GM11168 (cell line): Measurements from ENCODE around the gene MAPK8IP3.

Source experiments
- in situ Hi-C: fragments of 300-500 bp; cut with MboI; formaldehyde crosslinking; loops from one replicate; pipeline ENCODE4 v1.12.0; 2022; ENCODE audit warnings: low sequenced_read_pairs; ENCODE audit not compliant: unreplicated experiment

MAPK8IP3 gene, protein sequence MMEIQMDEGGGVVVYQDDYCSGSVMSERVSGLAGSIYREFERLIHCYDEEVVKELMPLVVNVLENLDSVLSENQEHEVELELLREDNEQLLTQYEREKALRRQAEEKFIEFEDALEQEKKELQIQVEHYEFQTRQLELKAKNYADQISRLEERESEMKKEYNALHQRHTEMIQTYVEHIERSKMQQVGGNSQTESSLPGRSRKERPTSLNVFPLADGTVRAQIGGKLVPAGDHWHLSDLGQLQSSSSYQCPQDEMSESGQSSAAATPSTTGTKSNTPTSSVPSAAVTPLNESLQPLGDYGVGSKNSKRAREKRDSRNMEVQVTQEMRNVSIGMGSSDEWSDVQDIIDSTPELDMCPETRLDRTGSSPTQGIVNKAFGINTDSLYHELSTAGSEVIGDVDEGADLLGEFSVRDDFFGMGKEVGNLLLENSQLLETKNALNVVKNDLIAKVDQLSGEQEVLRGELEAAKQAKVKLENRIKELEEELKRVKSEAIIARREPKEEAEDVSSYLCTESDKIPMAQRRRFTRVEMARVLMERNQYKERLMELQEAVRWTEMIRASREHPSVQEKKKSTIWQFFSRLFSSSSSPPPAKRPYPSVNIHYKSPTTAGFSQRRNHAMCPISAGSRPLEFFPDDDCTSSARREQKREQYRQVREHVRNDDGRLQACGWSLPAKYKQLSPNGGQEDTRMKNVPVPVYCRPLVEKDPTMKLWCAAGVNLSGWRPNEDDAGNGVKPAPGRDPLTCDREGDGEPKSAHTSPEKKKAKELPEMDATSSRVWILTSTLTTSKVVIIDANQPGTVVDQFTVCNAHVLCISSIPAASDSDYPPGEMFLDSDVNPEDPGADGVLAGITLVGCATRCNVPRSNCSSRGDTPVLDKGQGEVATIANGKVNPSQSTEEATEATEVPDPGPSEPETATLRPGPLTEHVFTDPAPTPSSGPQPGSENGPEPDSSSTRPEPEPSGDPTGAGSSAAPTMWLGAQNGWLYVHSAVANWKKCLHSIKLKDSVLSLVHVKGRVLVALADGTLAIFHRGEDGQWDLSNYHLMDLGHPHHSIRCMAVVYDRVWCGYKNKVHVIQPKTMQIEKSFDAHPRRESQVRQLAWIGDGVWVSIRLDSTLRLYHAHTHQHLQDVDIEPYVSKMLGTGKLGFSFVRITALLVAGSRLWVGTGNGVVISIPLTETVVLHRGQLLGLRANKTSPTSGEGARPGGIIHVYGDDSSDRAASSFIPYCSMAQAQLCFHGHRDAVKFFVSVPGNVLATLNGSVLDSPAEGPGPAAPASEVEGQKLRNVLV (N-terminal part only)

GRCh38 chr16:1705688-1706385, at the start of gene MAPK8IP3:
Gene MAPK8IP3, plus strand, starts transcription at chr16:1706195. Its CDS starts 145 bp downstream, at chr16:1706340.
- in situ Hi-C loops, result no loop called here

- in situ Hi-C loops, result no loop called here
These were observed 49.0 kb upstream of the MAPK8IP3 start for GRCh38 chr16:1656808-1657617.

DNA sequence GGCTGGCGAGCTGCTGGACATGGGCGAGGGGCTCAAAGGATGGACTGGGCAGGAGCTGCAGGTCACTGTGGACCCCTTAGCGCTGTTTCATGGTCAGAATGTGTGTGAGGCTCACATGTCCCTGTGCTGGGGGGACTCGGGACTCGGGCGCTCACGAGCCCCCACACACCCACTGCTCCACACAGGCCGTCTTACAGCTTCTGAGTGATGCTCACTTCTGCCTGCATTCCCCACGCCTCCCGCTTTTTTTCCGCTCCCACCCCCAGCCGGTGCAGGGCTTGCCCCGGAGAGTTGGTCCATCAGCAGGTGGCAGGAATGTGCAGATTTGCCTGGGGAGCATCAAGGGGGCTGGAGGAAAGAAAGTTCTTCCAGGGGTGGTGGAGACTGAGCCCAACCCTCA, 48.2 kb upstream of the MAPK8IP3 start:
- in situ Hi-C loops, result no loop called here

GRCh38 chr16:1659031-1659430, 47.0 kb upstream of the MAPK8IP3 start:
- in situ Hi-C loops, result no loop called here

GRCh38 chr16:1661826-1662225, 44.2 kb upstream of the MAPK8IP3 start:
- in situ Hi-C loops, result no loop called here

DNA sequence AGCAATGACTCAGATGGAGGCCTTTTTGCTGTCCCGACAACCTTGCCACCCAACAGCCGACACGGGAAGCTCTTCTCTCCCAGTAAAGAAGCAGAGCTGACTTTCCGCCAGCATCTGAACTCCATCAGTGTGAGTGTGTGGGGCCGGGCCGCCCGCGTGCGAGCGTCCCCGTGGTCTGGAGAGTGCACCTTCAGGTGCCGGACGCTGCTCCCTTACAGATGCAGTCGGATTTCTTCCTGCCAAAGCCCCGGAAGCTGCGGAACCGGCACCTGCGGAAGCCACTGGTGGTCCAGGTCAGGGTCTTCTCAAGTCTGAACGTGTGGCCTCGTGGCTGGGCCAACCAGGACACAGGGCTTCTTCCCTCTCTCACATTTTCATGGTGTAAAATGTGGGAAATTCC, 43.5 kb upstream of the MAPK8IP3 start:
- in situ Hi-C loops, result no loop called here

DNA sequence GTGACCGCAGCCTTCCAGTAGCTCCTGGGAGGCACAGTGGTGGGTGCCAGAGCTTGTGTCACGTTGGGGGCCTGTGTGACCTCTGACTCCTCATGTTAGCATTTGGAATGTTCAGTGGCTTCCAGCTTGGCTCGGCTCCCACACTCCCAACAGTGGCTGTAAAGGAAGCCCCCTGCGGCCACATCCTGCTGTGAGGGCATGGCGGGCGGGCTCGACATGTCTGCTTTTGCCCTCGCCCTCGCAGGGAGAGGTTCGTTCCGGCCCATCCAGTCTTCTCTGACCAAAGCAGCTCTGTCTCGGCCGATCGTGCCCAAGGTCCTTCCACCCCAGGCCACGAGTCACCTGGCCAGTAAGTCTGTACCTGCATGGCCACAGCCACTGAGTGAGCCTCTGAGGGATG, 40.2 kb upstream of the MAPK8IP3 start:
- in situ Hi-C loops, result no loop called here

DNA sequence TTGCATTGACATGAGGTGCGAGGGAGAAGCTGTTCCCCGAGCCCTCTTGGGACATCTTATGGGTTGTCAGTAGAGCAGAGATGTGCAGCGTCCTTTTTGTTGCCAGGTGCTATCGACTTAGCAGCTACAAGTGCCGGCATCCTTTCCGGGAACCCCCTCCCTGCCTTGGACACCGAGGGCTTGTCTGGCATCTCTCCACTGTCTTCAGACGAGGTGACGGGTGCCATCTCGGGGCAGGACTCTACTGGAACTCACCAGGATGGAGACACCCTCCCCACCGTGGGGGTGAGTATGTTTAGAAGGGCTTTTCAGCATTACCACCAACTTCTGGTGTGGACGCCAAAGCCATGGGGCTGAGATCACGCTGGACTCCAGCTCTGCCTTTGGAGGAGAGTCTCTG, 39.7 kb upstream of the MAPK8IP3 start:
- in situ Hi-C loops, result no loop called here

- in situ Hi-C loops, result no loop called here
These were observed 38.7 kb upstream of the MAPK8IP3 start for GRCh38 chr16:1667271-1667670.

- in situ Hi-C loops, result no loop called here
These were observed 38.1 kb upstream of the MAPK8IP3 start for GRCh38 chr16:1667916-1668315.

DNA sequence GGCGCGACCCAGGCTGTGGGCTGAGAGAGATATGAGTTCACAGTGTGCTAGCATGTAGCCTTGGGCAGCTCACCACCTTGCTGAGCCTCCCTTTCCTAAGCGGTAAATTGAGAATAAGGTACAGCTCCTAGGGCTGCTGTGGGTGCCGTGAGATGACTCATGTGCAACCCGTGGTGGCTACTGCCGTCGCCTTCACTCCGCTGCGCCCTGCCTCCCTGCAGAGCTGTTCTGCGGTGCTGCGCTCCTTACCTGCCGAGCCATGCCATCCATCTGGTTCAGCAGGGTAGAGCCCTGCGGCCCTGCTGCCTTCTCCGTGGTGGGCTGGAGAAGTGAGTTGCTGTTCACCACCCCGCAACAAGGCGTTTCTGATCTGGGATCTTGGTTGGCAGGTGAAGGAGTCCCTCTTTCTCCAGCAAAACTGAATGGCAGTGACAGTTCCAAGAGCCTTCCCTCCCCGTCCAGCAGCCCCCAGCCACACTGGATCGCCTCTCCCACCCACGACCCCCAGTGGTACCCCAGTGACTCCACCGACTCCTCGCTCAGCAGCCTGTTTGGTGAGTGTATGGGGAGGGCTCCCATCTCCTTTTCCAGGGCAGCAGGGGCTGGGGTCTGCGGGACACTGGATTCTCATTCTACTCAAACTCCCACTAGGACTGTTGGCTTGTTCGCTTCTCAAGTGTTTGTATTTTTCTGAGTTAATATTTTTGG, 37.2 kb upstream of the MAPK8IP3 start:
- in situ Hi-C loops, result no loop called here

GRCh38 chr16:1669698-1670097, 36.3 kb upstream of the MAPK8IP3 start:
- in situ Hi-C loops, result no loop called here

GRCh38 chr16:1670371-1670770, 35.6 kb upstream of the MAPK8IP3 start:
- in situ Hi-C loops, result no loop called here

DNA sequence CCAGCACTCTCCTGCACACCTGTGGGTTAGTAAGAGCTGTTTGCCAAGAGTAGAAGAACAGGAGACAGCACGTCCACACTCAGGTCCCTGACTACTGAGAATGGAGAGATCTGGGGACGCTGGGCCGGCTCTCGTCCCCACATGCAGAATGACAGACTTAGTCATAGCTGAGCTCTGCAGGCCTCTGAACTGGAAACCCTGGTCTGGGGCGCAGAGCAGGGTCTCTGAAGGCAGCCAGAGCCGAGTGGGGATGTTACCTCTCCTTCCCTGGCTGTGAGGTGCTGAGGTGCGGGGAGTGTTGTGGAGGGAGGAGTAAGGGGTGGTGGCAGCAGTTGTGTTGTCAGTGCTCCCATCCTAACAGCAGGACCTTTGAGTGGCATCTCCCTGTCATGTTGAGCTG, 35.1 kb upstream of the MAPK8IP3 start:
- in situ Hi-C loops, result no loop called here

GRCh38 chr16:1673424-1674151, 32.4 kb upstream of the MAPK8IP3 start:
- in situ Hi-C loops, result no loop called here

DNA sequence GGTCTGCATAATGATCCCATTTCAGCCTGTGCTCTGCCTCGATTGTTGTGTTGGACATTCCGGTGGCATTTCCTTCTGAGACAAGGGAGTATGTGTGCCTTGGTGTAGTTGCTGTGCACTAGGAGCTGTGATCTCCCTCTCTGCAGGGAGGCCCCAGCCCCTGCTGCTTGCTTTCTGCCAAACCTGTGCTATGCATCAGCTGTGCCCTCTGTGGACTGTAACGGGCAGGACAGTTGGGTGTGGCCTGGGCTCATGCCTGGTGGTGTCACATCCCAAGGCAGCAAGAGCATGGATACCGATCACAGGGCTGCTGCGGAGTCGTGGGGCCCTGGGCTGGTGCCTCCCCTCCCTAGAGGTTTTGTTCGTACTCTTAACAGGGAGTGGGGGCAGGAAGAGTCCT, 31.7 kb upstream of the MAPK8IP3 start:
- in situ Hi-C loops, result no loop called here

- in situ Hi-C loops, result no loop called here
These were observed 31.0 kb upstream of the MAPK8IP3 start for GRCh38 chr16:1674751-1675664.
